DOHH2 (cell line): ENCODE measurements around the gene TTF2.

Source experiments
- H3F3A ChIP-seq: fragments of 200-600 bp; sonication (generic), shearing (Covaris generic); 2 replicates; pipeline ENCODE4 v1.6.0; 2016; ENCODE audit warnings: antibody characterized with exemption, mild to moderate bottlenecking; ENCODE audit not compliant: control insufficient read depth, insufficient read depth
- H3K27ac ChIP-seq: fragments of 200-600 bp; sonication (generic); 2 replicates; pipeline ENCODE4 v1.5.1; 2014; ENCODE audit warnings: low read depth, mild to moderate bottlenecking, low read length, moderate library complexity
- H3K27me3 ChIP-seq: fragments of 200-600 bp; sonication (generic); 2 replicates; pipeline ENCODE4 v1.6.1; 2014; ENCODE audit warnings: mild to moderate bottlenecking, low read length, mixed read lengths; ENCODE audit not compliant: control insufficient read depth
- H3K36me3 ChIP-seq: fragments of 200-600 bp; sonication (generic); 2 replicates; pipeline ENCODE4 v1.6.1; 2014; ENCODE audit warnings: mild to moderate bottlenecking, low read length, moderate library complexity, mixed read lengths; ENCODE audit not compliant: control insufficient read depth
- H3K4me1 ChIP-seq: fragments of 200-600 bp; sonication (generic); 2 replicates; pipeline ENCODE4 v1.6.1; 2014; ENCODE audit warnings: mild to moderate bottlenecking, low read length, mixed read lengths; ENCODE audit not compliant: control insufficient read depth
- H3K4me2 ChIP-seq: fragments of 200-600 bp; sonication (generic); 2 replicates; pipeline ENCODE4 v1.6.0; 2014; ENCODE audit warnings: mild to moderate bottlenecking, low read length, moderate library complexity
- H3K4me3 ChIP-seq: fragments of 200-600 bp; sonication (generic); 2 replicates; pipeline ENCODE4 v1.5.1; 2014; ENCODE audit warnings: mild to moderate bottlenecking, low read length, mixed read lengths
- H3K79me2 ChIP-seq: fragments of 200-600 bp; sonication (generic); 2 replicates; pipeline ENCODE4 v1.6.1; 2014; ENCODE audit warnings: mild to moderate bottlenecking, low read length, mixed read lengths; ENCODE audit not compliant: control insufficient read depth
- H3K9me2 ChIP-seq: fragments of 200-600 bp; sonication (generic); replicated peaks from 2 replicates; pipeline ENCODE4 v1.6.1; 2014; ENCODE audit warnings: mild to moderate bottlenecking, low read length, mixed read lengths; ENCODE audit not compliant: control insufficient read depth
- H3K9me3 ChIP-seq: fragments of 200-600 bp; sonication (generic); 2 replicates; pipeline ENCODE4 v1.6.1; 2014; ENCODE audit warnings: antibody characterized with exemption, low read length, mixed read lengths; ENCODE audit not compliant: control insufficient read depth, insufficient read depth
- H4K20me1 ChIP-seq: fragments of 200-600 bp; sonication (generic); 2 replicates; pipeline ENCODE4 v1.6.0; 2014; ENCODE audit warnings: low read depth, mild to moderate bottlenecking, antibody characterized with exemption, low read length, moderate library complexity; ENCODE audit not compliant: control insufficient read depth, insufficient read depth
- CTCF ChIP-seq: fragments of 200-600 bp; sonication (generic); IDR thresholded peaks from one replicate; pipeline ENCODE4 v1.5.1; 2014; ENCODE audit warnings: antibody characterized with exemption, mild to moderate bottlenecking, low read depth, low read length; ENCODE audit not compliant: poor library complexity, severe bottlenecking
- EZH2phosphoT487 ChIP-seq: fragments of 200-600 bp; sonication (generic); IDR thresholded peaks from 2 replicates; pipeline ENCODE4 v1.6.1; 2017; ENCODE audit warnings: borderline replicate concordance, mild to moderate bottlenecking, antibody characterized with exemption, low read length, moderate library complexity, mixed read lengths

TTF2 gene

GRCh38 chr1:117105722-117106121 lies 45.6 kb downstream of the TTF2 start:
- no peaks in the 10 kb centered on the region for H3K27me3 ChIP-seq
- no peaks in the 10 kb centered on the region for H3K9me3 ChIP-seq
- H3K4me1 ChIP-seq: no peaks in the 10 kb centered on the region
- H3K4me3 ChIP-seq: no peak overlapping the region
- no peaks in the 10 kb centered on the region for H3K79me2 ChIP-seq
- TF ChIP-seq CTCF (no peak), EZH2phosphoT487 (no peak)
- peaks cover 43% of the 10 kb centered on the region for H3K36me3 ChIP-seq
- no peaks in the 10 kb centered on the region for H4K20me1 ChIP-seq
- no peak overlapping the region for H3K4me2 ChIP-seq
- H3K27ac ChIP-seq: no peak overlapping the region
- no peaks in the 10 kb centered on the region for H3F3A ChIP-seq
- no peaks in the 10 kb centered on the region for H3K9me2 ChIP-seq

GRCh38 chr1:117106478-117106877 lies 46.4 kb downstream of the TTF2 start:
- no peaks in the 10 kb centered on the region for H4K20me1 ChIP-seq
- H3K36me3 ChIP-seq: peaks cover 35% of the 10 kb centered on the region
- H3K9me2 ChIP-seq: no peaks in the 10 kb centered on the region
- no peaks in the 10 kb centered on the region for H3K9me3 ChIP-seq
- H3K27ac ChIP-seq: no peak overlapping the region
- no peaks in the 10 kb centered on the region for H3K27me3 ChIP-seq
- H3K4me1 ChIP-seq: no peaks in the 10 kb centered on the region
- H3K4me3 ChIP-seq: no peak overlapping the region
- H3K4me2 ChIP-seq: no peak overlapping the region
- no peak for TF ChIP-seq CTCF
- no peaks in the 10 kb centered on the region for H3F3A ChIP-seq
- H3K79me2 ChIP-seq: no peaks in the 10 kb centered on the region

- Histone ChIP-seq H3K4me1 (no peaks in the 10 kb centered on the region), H3K27ac (no peak overlapping the region), H3K4me3 (no peak overlapping the region), H3K36me3 (peaks cover 26% of the 10 kb centered on the region), H3F3A (no peaks in the 10 kb centered on the region), H3K9me2 (no peaks in the 10 kb centered on the region), H3K79me2 (no peaks in the 10 kb centered on the region), H3K9me3 (no peaks in the 10 kb centered on the region), H3K4me2 (no peak overlapping the region), H3K27me3 (no peaks in the 10 kb centered on the region), H4K20me1 (no peaks in the 10 kb centered on the region)
- TF ChIP-seq EZH2phosphoT487: no peak
- TF ChIP-seq CTCF: no peak
These were observed 47.2 kb downstream of the TTF2 start for GRCh38 chr1:117107364-117107763.

GRCh38 chr1:117110774-117111173 lies 50.6 kb downstream of the TTF2 start:
- Histone ChIP-seq H3F3A (no peaks in the 10 kb centered on the region), H3K9me3 (no peaks in the 10 kb centered on the region), H3K9me2 (no peaks in the 10 kb centered on the region), H4K20me1 (no peaks in the 10 kb centered on the region), H3K36me3 (no peaks in the 10 kb centered on the region), H3K4me3 (no peak overlapping the region), H3K4me1 (no peaks in the 10 kb centered on the region), H3K27ac (no peak overlapping the region), H3K27me3 (no peaks in the 10 kb centered on the region), H3K4me2 (no peak overlapping the region), H3K79me2 (no peaks in the 10 kb centered on the region)
- TF ChIP-seq CTCF (no peak), EZH2phosphoT487 (no peak)
